Liver (tissue), 3 donors: Measurements from ENCODE around the gene COL27A1.

ENCODE experiments used
- ATF3 ChIP-seq: IDR thresholded peaks from 2 replicates; pipeline ENCODE4 v1.6.1; 2016; ENCODE audit warnings: antibody characterized with exemption
- CTCF ChIP-seq: fragments of 150-350 bp; IDR thresholded peaks from 2 replicates; pipeline ENCODE4 v1.5.1; 2017; ENCODE audit warnings: improper control_type of control experiment, low read depth, low read length; ENCODE audit not compliant: missing input control
- EGR1 ChIP-seq, 2 donors: IDR thresholded peaks; 2 replicates each; pipeline ENCODE4 v1.6.1; 2016 to 2018; ENCODE audit warnings: antibody characterized with exemption in 2 of 2, low read depth in 2 of 2
- FOXA1 ChIP-seq: IDR thresholded peaks from 2 replicates; pipeline ENCODE4 v1.6.1; 2016; ENCODE audit warnings: antibody characterized with exemption
- GABPA ChIP-seq, 2 donors: IDR thresholded peaks in 1 of 2; conservative IDR thresholded peaks in 1 of 2; 2 replicates each; pipeline ENCODE4 v1.6.1; 2016; ENCODE audit warnings: antibody characterized with exemption in 2 of 2, mild to moderate bottlenecking in 1 of 2, moderate library complexity in 1 of 2
- MAX ChIP-seq: IDR thresholded peaks from 2 replicates; pipeline ENCODE4 v1.6.1; 2016; ENCODE audit warnings: antibody characterized with exemption
- RAD21 ChIP-seq, 2 donors: IDR thresholded peaks; 2 replicates each; pipeline ENCODE4 v1.6.1; 2016; ENCODE audit warnings: antibody characterized with exemption in 2 of 2, mild to moderate bottlenecking in 2 of 2
- REST ChIP-seq: IDR thresholded peaks from 2 replicates; pipeline ENCODE4 v1.6.1; 2016; ENCODE audit warnings: antibody characterized with exemption, mild to moderate bottlenecking
- SP1 ChIP-seq: IDR thresholded peaks from 2 replicates; pipeline ENCODE4 v1.6.1; 2018; ENCODE audit warnings: antibody characterized with exemption, mild to moderate bottlenecking
- TAF1 ChIP-seq: conservative IDR thresholded peaks from 2 replicates; pipeline ENCODE4 v1.6.1; 2016; ENCODE audit warnings: antibody characterized with exemption, mild to moderate bottlenecking
- YY1 ChIP-seq: IDR thresholded peaks from 2 replicates; pipeline ENCODE4 v1.6.1; 2016; ENCODE audit warnings: antibody characterized with exemption, mild to moderate bottlenecking
- donor health status: healthy.
- donor health status: healthy.

GRCh38 chr9:114264806-114265550 is 109.6 kb downstream of the COL27A1 start:
- no peak for TF ChIP-seq CTCF
- no peak for TF ChIP-seq REST
- TF ChIP-seq ATF3, result no peak
- no peak for TF ChIP-seq FOXA1
- no peak for TF ChIP-seq GABPA (IDR thresholded peaks at IDR 0.05 in 1 of 2, conservative IDR thresholded peaks at IDR 0.05 in 1 of 2)
- no peak for TF ChIP-seq TAF1
- no peak for TF ChIP-seq SP1
- TF ChIP-seq MAX, result no peak
- no peak for TF ChIP-seq RAD21 (IDR thresholded peaks at IDR 0.05)
- no peak for TF ChIP-seq EGR1 (IDR thresholded peaks at IDR 0.05; ENCODE audit: low read depth in 2 of 2)
- TF ChIP-seq YY1, result no peak
